ENCODE results near the gene PLEKHG4.

DNA sequence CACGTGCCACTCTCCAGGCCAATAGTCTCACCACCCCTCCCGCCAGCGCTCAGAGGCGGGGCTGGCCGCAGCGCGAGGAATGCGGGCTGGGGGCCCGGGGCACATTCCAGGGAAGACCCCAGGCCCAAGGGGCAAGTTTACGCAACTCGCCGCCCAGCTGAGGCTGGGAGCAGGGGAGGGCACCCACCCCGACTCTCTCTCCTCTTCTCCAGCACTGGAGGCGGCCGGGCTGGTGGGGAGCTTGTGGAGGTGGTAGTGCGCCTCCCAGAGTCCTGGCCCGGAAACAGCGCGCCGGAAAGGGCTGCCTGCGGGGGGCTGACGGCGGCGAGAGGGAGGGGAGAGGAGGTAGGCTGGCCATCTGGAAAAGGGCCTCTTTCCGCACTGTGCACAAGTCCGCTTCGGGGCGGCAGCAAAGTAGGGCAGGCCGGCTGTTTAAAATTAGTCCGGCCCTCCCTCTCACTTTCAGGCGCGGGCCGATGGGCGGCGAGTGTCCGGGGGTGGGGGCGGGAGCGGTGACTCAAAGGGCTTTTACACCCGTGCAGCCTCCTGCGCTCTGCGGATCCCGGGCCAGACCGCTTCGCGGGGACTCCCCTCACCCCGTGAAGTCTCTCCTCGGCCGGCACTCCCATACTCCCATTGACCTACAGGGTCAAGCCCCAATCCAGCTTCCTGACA is 33.1 kb upstream of the PLEKHG4 start:
- TF ChIP-seq POLR2A (IDR thresholded peaks at IDR 0.05; ENCODE audit: low read depth, low read length) (peak; percentile 66), YY1 (IDR thresholded peaks at IDR 0.05; ENCODE audit: low read depth, low read length) (no peak), CBFB (IDR thresholded peaks at IDR 0.05; ENCODE audit: low read depth) (no peak), HDAC2 (IDR thresholded peaks at IDR 0.05) (no peak), POLR2AphosphoS5 (IDR thresholded peaks at IDR 0.05; ENCODE audit: low read length) (no peak), NRF1 (conservative IDR thresholded peaks at IDR 0.05; ENCODE audit: low read depth, low read length) (no peak), CHD2 (IDR thresholded peaks at IDR 0.05; ENCODE audit: borderline replicate concordance, low read depth, low read length) (no peak), CBX5 (IDR thresholded peaks at IDR 0.05; ENCODE audit: low read depth) (no peak)
- TF ChIP-seq, protein P1, sequence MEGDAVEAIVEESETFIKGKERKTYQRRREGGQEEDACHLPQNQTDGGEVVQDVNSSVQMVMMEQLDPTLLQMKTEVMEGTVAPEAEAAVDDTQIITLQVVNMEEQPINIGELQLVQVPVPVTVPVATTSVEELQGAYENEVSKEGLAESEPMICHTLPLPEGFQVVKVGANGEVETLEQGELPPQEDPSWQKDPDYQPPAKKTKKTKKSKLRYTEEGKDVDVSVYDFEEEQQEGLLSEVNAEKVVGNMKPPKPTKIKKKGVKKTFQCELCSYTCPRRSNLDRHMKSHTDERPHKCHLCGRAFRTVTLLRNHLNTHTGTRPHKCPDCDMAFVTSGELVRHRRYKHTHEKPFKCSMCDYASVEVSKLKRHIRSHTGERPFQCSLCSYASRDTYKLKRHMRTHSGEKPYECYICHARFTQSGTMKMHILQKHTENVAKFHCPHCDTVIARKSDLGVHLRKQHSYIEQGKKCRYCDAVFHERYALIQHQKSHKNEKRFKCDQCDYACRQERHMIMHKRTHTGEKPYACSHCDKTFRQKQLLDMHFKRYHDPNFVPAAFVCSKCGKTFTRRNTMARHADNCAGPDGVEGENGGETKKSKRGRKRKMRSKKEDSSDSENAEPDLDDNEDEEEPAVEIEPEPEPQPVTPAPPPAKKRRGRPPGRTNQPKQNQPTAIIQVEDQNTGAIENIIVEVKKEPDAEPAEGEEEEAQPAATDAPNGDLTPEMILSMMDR (IDR thresholded peaks at IDR 0.05 in 2 of 3, conservative IDR thresholded peaks at IDR 0.05 in 1 of 3; ENCODE audit: control insufficient read depth in 2 of 3, extremely low read depth in 1 of 3, insufficient read depth in 1 of 3, low read depth in 3 of 3, low read length in 3 of 3), result peak; percentile 40 to 59 (median 44); a peak in 5 of 6 replicates
- TF ChIP-seq, protein P2, sequence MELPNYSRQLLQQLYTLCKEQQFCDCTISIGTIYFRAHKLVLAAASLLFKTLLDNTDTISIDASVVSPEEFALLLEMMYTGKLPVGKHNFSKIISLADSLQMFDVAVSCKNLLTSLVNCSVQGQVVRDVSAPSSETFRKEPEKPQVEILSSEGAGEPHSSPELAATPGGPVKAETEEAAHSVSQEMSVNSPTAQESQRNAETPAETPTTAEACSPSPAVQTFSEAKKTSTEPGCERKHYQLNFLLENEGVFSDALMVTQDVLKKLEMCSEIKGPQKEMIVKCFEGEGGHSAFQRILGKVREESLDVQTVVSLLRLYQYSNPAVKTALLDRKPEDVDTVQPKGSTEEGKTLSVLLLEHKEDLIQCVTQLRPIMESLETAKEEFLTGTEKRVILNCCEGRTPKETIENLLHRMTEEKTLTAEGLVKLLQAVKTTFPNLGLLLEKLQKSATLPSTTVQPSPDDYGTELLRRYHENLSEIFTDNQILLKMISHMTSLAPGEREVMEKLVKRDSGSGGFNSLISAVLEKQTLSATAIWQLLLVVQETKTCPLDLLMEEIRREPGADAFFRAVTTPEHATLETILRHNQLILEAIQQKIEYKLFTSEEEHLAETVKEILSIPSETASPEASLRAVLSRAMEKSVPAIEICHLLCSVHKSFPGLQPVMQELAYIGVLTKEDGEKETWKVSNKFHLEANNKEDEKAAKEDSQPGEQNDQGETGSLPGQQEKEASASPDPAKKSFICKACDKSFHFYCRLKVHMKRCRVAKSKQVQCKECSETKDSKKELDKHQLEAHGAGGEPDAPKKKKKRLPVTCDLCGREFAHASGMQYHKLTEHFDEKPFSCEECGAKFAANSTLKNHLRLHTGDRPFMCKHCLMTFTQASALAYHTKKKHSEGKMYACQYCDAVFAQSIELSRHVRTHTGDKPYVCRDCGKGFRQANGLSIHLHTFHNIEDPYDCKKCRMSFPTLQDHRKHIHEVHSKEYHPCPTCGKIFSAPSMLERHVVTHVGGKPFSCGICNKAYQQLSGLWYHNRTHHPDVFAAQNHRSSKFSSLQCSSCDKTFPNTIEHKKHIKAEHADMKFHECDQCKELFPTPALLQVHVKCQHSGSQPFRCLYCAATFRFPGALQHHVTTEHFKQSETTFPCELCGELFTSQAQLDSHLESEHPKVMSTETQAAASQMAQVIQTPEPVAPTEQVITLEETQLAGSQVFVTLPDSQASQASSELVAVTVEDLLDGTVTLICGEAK (IDR thresholded peaks at IDR 0.05; ENCODE audit: borderline replicate concordance), result peak; percentile 51; the same call in 1 of the 2 replicates
- TF ChIP-seq, protein P3, sequence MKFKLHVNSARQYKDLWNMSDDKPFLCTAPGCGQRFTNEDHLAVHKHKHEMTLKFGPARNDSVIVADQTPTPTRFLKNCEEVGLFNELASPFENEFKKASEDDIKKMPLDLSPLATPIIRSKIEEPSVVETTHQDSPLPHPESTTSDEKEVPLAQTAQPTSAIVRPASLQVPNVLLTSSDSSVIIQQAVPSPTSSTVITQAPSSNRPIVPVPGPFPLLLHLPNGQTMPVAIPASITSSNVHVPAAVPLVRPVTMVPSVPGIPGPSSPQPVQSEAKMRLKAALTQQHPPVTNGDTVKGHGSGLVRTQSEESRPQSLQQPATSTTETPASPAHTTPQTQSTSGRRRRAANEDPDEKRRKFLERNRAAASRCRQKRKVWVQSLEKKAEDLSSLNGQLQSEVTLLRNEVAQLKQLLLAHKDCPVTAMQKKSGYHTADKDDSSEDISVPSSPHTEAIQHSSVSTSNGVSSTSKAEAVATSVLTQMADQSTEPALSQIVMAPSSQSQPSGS (IDR thresholded peaks at IDR 0.05; ENCODE audit: low read length), result no peak
- TF ChIP-seq, protein P4, sequence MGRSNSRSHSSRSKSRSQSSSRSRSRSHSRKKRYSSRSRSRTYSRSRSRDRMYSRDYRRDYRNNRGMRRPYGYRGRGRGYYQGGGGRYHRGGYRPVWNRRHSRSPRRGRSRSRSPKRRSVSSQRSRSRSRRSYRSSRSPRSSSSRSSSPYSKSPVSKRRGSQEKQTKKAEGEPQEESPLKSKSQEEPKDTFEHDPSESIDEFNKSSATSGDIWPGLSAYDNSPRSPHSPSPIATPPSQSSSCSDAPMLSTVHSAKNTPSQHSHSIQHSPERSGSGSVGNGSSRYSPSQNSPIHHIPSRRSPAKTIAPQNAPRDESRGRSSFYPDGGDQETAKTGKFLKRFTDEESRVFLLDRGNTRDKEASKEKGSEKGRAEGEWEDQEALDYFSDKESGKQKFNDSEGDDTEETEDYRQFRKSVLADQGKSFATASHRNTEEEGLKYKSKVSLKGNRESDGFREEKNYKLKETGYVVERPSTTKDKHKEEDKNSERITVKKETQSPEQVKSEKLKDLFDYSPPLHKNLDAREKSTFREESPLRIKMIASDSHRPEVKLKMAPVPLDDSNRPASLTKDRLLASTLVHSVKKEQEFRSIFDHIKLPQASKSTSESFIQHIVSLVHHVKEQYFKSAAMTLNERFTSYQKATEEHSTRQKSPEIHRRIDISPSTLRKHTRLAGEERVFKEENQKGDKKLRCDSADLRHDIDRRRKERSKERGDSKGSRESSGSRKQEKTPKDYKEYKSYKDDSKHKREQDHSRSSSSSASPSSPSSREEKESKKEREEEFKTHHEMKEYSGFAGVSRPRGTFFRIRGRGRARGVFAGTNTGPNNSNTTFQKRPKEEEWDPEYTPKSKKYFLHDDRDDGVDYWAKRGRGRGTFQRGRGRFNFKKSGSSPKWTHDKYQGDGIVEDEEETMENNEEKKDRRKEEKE (IDR thresholded peaks at IDR 0.05), result no peak
